ENCODE data around the gene RAPGEF1. TPM values are rescaled to one million over a fixed set of nuclear protein-coding genes. Genes with fewer than 3 reads are reported as not detected.
"Not testable (repeated sequence)": the region's sequence is repeated elsewhere in the genome, so short reads cannot be mapped to it uniquely, and the experiment has no call there.

RAPGEF1 gene
- total and polyA plus RNA-seq, 11 donors: 50.6 to 161 (median 115) TPM

DNA sequence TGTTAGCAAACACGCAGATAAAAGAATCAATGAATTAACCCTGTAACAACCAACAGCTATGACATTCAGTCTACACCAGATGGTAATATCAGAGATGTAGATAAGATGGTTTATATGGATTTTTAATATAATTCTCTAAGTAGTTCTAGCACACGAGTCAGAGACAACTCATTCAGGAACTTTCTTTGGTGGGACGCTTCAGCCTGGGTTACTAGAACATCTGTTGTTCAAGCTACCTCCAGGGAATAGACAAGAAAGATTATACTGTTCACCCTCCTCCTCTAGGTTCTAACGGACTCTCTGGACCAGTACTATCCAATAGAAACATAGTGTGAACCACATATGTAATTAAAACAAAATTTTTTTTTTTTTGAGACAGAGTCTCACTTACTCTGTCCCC is 73.8 kb downstream of the RAPGEF1 start:
- ATAC-seq (no peak), DNase-seq (no peak)
- Histone ChIP-seq H3K27me3 (no peaks in the 10 kb centered on the region), H3K36me3 (peaks cover 0 to 1% (median 0%) of the 10 kb centered on the region in 9 donors), H3K4me1 (peaks cover 15 to 84% (median 67%) of the 10 kb centered on the region in 12 donors), H3K4me3 (no peak overlapping the region), H3K27ac (peak overlapping the region in 4 of 12 donors; percentile 1 to 91 (median 48)), H3K9me3 (peaks cover 0 to 7% (median 0%) of the 10 kb centered on the region in 12 donors)
- 45 to 65% (median 64%) methylated on average over 4 of the region's 4 CpGs for WGBS, 4 donors
- no peak for TF ChIP-seq POLR2A (IDR thresholded peaks at IDR 0.05)
- intact Hi-C loops (cut with DNase I): loop anchor here in 2 of 10 donors (5.0 to 10.0 kb wide), 3 partner anchors 46 to 61 kb away; no protein-coding TSS in a partner anchor

DNA sequence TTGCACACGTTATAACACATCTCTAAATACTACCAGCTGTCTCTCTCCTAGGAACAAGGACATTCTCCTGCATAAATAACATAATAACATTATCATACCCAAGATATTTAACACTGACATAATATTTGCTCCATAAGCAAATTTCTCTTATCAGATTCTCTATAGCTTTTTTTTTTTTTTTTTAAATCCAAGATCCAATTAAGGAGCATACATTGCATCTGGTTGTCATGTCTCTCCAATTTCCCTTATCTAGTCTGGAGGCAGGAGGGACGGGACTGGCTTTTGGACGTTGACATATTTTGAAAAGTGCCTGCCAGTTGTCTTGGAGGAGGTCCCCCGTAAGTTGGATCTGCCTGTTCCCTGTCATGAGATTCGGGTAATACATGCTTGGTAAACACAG is 76.6 kb downstream of the RAPGEF1 start:
- Histone ChIP-seq H3K36me3 (peaks cover 0 to 4% (median 0%) of the 10 kb centered on the region in 9 donors), H3K27me3 (no peaks in the 10 kb centered on the region), H3K9me3 (peaks cover 0 to 7% (median 0%) of the 10 kb centered on the region in 12 donors), H3K4me3 (no peak overlapping the region), H3K27ac (peak overlapping the region in 1 of 12 donors; percentile 14), H3K4me1 (peaks cover 13 to 84% (median 67%) of the 10 kb centered on the region in 12 donors)
- intact Hi-C loops (cut with DNase I): loop anchor here in 1 of 10 donors (10.0 kb wide), 1 partner anchor 58 kb away; no protein-coding TSS in a partner anchor
- 42 to 53% (median 47%) methylated on average over 5 of the region's 5 CpGs for WGBS, 4 donors
- ATAC-seq (no peak), DNase-seq (no peak)
- TF ChIP-seq, protein P1, sequence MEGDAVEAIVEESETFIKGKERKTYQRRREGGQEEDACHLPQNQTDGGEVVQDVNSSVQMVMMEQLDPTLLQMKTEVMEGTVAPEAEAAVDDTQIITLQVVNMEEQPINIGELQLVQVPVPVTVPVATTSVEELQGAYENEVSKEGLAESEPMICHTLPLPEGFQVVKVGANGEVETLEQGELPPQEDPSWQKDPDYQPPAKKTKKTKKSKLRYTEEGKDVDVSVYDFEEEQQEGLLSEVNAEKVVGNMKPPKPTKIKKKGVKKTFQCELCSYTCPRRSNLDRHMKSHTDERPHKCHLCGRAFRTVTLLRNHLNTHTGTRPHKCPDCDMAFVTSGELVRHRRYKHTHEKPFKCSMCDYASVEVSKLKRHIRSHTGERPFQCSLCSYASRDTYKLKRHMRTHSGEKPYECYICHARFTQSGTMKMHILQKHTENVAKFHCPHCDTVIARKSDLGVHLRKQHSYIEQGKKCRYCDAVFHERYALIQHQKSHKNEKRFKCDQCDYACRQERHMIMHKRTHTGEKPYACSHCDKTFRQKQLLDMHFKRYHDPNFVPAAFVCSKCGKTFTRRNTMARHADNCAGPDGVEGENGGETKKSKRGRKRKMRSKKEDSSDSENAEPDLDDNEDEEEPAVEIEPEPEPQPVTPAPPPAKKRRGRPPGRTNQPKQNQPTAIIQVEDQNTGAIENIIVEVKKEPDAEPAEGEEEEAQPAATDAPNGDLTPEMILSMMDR (IDR thresholded peaks at IDR 0.05): no peak
- TF ChIP-seq POLR2A (IDR thresholded peaks at IDR 0.05): no peak

GRCh38 chr9:131662289-131662621 is 77.6 kb downstream of the RAPGEF1 start:
- H3K36me3 ChIP-seq, ATAC-seq, H3K27me3 ChIP-seq, DNase-seq, H3K4me3 ChIP-seq, H3K9me3 ChIP-seq: not testable (repeated sequence)
- Histone ChIP-seq H3K4me1 (peaks cover 16 to 84% (median 66%) of the 10 kb centered on the region in 12 donors), H3K27ac (peak overlapping the region in 2 of 12 donors; percentile 10 to 36)
- intact Hi-C loops (cut with DNase I): loop anchor here in 1 of 10 donors (10.0 kb wide), 1 partner anchor 57 kb away; no protein-coding TSS in a partner anchor
- 69 to 86% (median 79%) methylated on average over 4 of the region's 4 CpGs for WGBS, 4 donors

DNA sequence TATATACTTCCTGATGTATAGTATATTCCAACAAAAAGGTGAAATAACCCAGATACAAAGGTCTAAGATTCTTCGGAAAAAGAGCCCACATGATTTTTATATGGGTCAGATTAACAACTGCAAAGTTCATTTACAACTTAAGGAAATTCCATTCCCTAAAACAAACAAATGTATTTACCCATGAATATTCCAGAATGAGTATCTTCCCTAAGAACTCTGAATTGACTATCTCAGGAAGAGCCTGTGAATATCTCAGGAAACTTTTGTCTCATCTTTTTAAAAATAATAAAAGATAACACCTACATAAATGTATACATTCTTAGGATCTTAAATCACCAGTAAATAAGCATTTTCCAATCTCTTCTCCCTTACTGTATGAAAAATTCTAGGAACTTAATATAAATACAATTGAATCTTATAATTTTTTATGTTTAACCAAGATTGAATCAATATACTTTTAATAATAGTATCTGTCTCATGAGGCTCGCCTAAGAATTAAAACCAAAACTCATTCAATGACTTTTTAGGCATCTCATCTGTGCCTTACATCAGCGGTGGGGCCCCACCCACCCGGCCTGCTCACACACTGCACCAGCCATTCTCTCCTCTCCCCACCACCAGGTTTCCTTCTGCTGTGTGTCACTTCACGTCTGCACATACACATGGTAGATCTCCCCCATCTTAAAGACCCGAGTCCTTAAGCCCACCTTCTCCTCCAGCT is 78.1 kb downstream of the RAPGEF1 start:
- peak in 1 of 4 donors; percentile 56 for ATAC-seq
- intact Hi-C loops (cut with DNase I): loop anchor here in 1 of 10 donors (10.0 kb wide), 1 partner anchor 57 kb away; no protein-coding TSS in a partner anchor
- no peak for DNase-seq
- Histone ChIP-seq H3K4me3 (no peak overlapping the region), H3K36me3 (peaks cover 0 to 4% (median 0%) of the 10 kb centered on the region in 9 donors), H3K27me3 (no peaks in the 10 kb centered on the region), H3K9me3 (peaks cover 0 to 7% (median 0%) of the 10 kb centered on the region in 12 donors), H3K4me1 (peaks cover 19 to 84% (median 66%) of the 10 kb centered on the region in 12 donors), H3K27ac (peak overlapping the region in 3 of 12 donors; percentile 15 to 48 (median 32))
- WGBS, 4 donors: 55 to 68% (median 62%) methylated on average over 6 of the region's 6 CpGs
- TF ChIP-seq POLR2A (IDR thresholded peaks at IDR 0.05): no peak
- TF ChIP-seq, protein P1 (IDR thresholded peaks at IDR 0.05): no peak
